DND-41 (cell line): ENCODE results near the gene PCDHB3.
"Not testable (repeated sequence)": the region's sequence is repeated elsewhere in the genome, so short reads cannot be mapped to it uniquely, and the experiment has no call there.

ENCODE experiments used
- CTCF ChIP-seq: IDR thresholded peaks from 2 replicates; pipeline ENCODE4 v1.5.1; 2012; ENCODE audit warnings: borderline replicate concordance, low read length, moderate library complexity, mild to moderate bottlenecking; ENCODE audit not compliant: poor library complexity, severe bottlenecking; ENCODE audit errors: extremely low read depth
- EZH2 ChIP-seq: IDR thresholded peaks from 3 replicates; pipeline ENCODE4 v1.6.1; 2012; ENCODE audit warnings: borderline replicate concordance, low read depth, mild to moderate bottlenecking, moderate library complexity, low read length, inconsistent platforms; ENCODE audit not compliant: severe bottlenecking

GRCh38 chr5:141123396-141124135 lies 23.3 kb downstream of the PCDHB3 start:
- TF ChIP-seq CTCF, EZH2: not testable (repeated sequence)
